ACC112 (cell line): Measurements from ENCODE around the gene SPRED2.

Experiments
- H2AFZ ChIP-seq: fragments of 200-600 bp; sonication (generic); one replicate; pipeline ENCODE4 v1.6.0; 2017; ENCODE audit warnings: antibody characterized with exemption, low read length; ENCODE audit not compliant: unreplicated experiment
- H3K27ac ChIP-seq: fragments of 200-600 bp; sonication (generic); 2 replicates; pipeline ENCODE4 v1.5.1; 2014; ENCODE audit warnings: low read depth, mild to moderate bottlenecking, antibody characterized with exemption, low read length, moderate library complexity
- H3K27me3 ChIP-seq: fragments of 200-600 bp; sonication (generic); 2 replicates; pipeline ENCODE4 v1.6.1; 2014; ENCODE audit warnings: mild to moderate bottlenecking, antibody characterized with exemption, low read length, moderate library complexity, mixed read lengths; ENCODE audit not compliant: insufficient read depth
- H3K36me3 ChIP-seq: fragments of 200-600 bp; sonication (generic); 2 replicates; pipeline ENCODE4 v1.6.1; 2016; ENCODE audit warnings: mild to moderate bottlenecking, antibody characterized with exemption, low read length, moderate library complexity, mixed read lengths; ENCODE audit not compliant: insufficient read depth
- H3K4me1 ChIP-seq: fragments of 200-600 bp; sonication (generic); one replicate; pipeline ENCODE4 v1.6.1; 2016; ENCODE audit warnings: low read length, mixed read lengths; ENCODE audit not compliant: insufficient read depth, unreplicated experiment, control insufficient read depth
- H3K4me3 ChIP-seq: fragments of 200-600 bp; sonication (generic); 2 replicates; pipeline ENCODE4 v1.5.1; 2014; ENCODE audit warnings: mild to moderate bottlenecking, low read depth, low read length
- H3K79me2 ChIP-seq: fragments of 200-600 bp; sonication (generic); one replicate; pipeline ENCODE4 v1.6.0; 2016; ENCODE audit warnings: low read length; ENCODE audit not compliant: control insufficient read depth, unreplicated experiment, insufficient read depth

SPRED2 gene

DNA sequence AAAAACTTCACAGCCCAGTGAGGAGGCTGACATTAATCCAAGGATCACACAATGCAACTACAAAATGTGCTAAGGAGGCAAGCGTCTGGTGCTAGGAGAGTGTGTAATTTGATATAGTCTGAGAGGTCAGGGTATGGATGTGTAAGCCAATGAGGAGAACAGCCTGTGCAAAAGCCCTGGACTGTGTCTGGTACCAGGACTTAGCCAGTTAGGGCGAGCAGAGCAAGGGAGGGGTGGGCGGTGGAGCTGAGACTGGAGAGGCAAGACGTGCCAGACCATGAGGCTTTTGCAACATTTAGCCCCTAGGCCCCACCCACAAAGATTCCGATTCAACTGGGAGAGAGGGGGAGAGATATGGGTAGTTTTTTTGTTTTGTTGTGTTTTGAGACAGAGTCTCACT lies 33.5 kb upstream of the SPRED2 start:
- no peaks in the 10 kb centered on the region for H3K4me1 ChIP-seq
- no peaks in the 10 kb centered on the region for H3K27me3 ChIP-seq
- no peak overlapping the region for H3K4me3 ChIP-seq
- H3K79me2 ChIP-seq: no peaks in the 10 kb centered on the region
- H2AFZ ChIP-seq: no peak overlapping the region
- no peak overlapping the region for H3K27ac ChIP-seq
- no peaks in the 10 kb centered on the region for H3K36me3 ChIP-seq

DNA sequence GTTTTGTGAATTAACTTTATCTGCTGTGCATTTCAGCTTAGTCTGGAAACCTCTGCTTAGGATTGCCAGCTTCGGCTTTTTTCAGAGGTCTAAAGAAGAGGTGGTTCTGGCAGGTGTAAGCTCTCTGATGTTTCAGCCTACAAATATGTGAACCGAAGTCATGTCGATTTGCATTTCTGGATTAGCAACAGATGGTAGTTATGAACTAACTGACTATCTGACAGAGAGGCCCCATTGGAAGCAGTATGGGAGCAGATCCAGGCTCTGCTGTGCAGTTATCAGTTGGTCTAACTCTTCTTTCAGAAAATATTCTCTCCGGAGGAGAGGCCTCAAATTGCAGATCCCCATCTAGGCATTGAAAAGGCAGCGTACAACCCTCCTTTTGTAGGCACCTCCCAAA lies 32.7 kb upstream of the SPRED2 start:
- no peaks in the 10 kb centered on the region for H3K27me3 ChIP-seq
- H3K4me1 ChIP-seq: no peaks in the 10 kb centered on the region
- H3K27ac ChIP-seq: no peak overlapping the region
- no peak overlapping the region for H3K4me3 ChIP-seq
- no peak overlapping the region for H2AFZ ChIP-seq
- H3K36me3 ChIP-seq: no peaks in the 10 kb centered on the region
- H3K79me2 ChIP-seq: no peaks in the 10 kb centered on the region

DNA sequence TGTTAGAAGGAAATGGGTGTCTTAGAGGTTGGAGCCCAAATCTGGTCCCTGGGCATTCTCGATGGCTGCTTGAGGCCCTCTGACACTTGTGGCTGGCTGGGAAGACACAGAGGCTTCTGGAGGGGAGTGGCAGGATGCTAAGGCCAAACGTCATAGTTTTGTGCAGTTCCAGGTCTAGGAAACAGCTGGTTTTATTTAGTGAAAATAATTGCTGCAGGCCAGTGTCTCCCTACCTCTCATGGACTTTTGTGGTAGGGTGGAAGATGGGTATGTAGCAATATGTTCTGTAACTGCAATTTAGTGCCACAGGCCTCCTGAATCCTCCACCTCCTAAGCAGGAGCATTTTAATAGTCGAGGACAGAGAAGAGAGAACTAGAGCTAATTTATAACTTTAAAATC lies 32.2 kb upstream of the SPRED2 start:
- H3K4me3 ChIP-seq: no peak overlapping the region

GRCh38 chr2:65458999-65459398 lies 26.6 kb upstream of the SPRED2 start:
- Histone ChIP-seq H3K36me3 (no peaks in the 10 kb centered on the region), H3K4me3 (no peak overlapping the region), H3K4me1 (peaks cover 12% of the 10 kb centered on the region), H3K79me2 (no peaks in the 10 kb centered on the region), H2AFZ (no peak overlapping the region), H3K27me3 (no peaks in the 10 kb centered on the region), H3K27ac (no peak overlapping the region)

More for the DNA sequence above, 32.2 kb upstream of the SPRED2 start:
- Histone ChIP-seq H3K27ac (no peak overlapping the region), H3K36me3 (no peaks in the 10 kb centered on the region), H3K27me3 (no peaks in the 10 kb centered on the region), H2AFZ (no peak overlapping the region), H3K79me2 (no peaks in the 10 kb centered on the region), H3K4me1 (no peaks in the 10 kb centered on the region)

- no peaks in the 10 kb centered on the region for H3K36me3 ChIP-seq
- no peak overlapping the region for H2AFZ ChIP-seq
- no peak overlapping the region for H3K4me3 ChIP-seq
- H3K79me2 ChIP-seq: no peaks in the 10 kb centered on the region
- peak overlapping the region; percentile 21; the same call in 1 of the 2 replicates for H3K27ac ChIP-seq
- H3K4me1 ChIP-seq: peaks cover 12% of the 10 kb centered on the region
- no peaks in the 10 kb centered on the region for H3K27me3 ChIP-seq
Observed at GRCh38 chr2:65456886-65457285, 24.5 kb upstream of the SPRED2 start.

- peak overlapping the region; percentile 21; the same call in 1 of the 2 replicates for H3K27ac ChIP-seq
- H3K36me3 ChIP-seq: no peaks in the 10 kb centered on the region
- H3K4me1 ChIP-seq: peaks cover 12% of the 10 kb centered on the region
- H3K27me3 ChIP-seq: no peaks in the 10 kb centered on the region
- no peak overlapping the region for H3K4me3 ChIP-seq
- H3K79me2 ChIP-seq: no peaks in the 10 kb centered on the region
- no peak overlapping the region for H2AFZ ChIP-seq
Observed at GRCh38 chr2:65456064-65456463, 23.7 kb upstream of the SPRED2 start.

DNA sequence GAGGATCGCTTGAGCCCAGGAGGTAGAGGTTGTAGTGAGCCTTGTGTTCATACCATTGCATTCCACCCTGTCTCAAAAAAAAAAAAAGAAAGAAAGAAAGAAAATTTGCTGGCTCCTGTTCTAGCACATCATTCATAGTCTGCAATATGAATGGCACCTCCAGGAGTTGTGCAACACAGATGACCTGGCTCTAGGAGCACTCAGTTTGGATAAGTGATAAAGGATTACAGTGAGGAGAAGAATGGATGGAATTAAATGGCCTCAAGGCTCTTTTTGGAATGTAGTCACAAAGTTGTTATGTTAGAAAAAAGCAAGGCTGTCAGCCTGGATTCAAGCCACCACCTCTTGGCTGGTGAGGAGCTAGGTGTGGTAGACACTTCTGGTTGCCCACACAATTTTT lies 21.5 kb upstream of the SPRED2 start:
- H3K27ac ChIP-seq: no peak overlapping the region
- H3K4me3 ChIP-seq: no peak overlapping the region
- no peaks in the 10 kb centered on the region for H3K79me2 ChIP-seq
- no peak overlapping the region for H2AFZ ChIP-seq
- no peaks in the 10 kb centered on the region for H3K36me3 ChIP-seq
- peaks cover 12% of the 10 kb centered on the region for H3K4me1 ChIP-seq
- no peaks in the 10 kb centered on the region for H3K27me3 ChIP-seq

DNA sequence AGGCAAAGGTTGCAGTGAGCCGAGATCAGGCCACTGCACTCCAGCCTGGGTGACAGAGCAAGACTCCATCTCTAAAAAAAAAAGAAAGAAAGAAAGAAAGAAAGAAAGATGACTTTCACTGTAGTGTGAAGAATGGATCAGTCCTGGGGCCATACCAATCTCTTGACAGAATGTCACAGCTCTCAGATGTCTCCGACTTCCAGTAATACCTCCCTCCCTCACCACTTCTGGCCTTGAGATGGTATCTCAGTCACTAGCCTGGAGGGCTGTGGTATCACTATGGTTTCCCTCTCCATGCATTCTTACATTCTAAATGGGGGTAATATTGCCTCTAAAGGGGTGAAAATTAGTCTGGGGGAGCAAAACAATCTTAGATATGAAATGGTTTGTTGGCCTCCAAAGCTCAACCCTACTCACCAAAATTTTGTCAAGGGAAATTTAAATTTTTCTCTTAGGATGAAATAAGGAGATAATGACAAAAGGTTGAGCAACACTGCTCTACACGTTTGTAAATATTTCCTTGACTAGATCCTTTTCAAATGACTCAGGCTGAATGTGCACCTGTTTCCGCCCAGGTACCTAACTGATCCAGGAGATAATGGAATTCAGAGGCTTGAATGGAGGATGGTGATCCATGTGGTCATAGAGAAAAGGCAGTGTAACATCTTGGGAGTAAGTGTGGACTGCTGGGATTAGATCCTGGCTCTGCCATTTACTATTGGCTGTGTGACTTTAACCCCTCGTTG lies 19.9 kb upstream of the SPRED2 start:
- no peaks in the 10 kb centered on the region for H3K79me2 ChIP-seq
- no peaks in the 10 kb centered on the region for H3K27me3 ChIP-seq
- H3K4me1 ChIP-seq: peaks cover 12% of the 10 kb centered on the region
- H3K27ac ChIP-seq: no peak overlapping the region
- no peaks in the 10 kb centered on the region for H3K36me3 ChIP-seq
- H3K4me3 ChIP-seq: no peak overlapping the region
- H2AFZ ChIP-seq: no peak overlapping the region

GRCh38 chr2:65450810-65451209 lies 18.4 kb upstream of the SPRED2 start:
- Histone ChIP-seq H3K27me3 (no peaks in the 10 kb centered on the region), H3K36me3 (no peaks in the 10 kb centered on the region), H3K4me1 (peaks cover 6% of the 10 kb centered on the region), H3K4me3 (no peak overlapping the region), H3K79me2 (no peaks in the 10 kb centered on the region), H2AFZ (no peak overlapping the region), H3K27ac (no peak overlapping the region)

- Histone ChIP-seq H3K36me3 (no peaks in the 10 kb centered on the region), H3K27me3 (no peaks in the 10 kb centered on the region), H3K4me1 (peaks cover 1% of the 10 kb centered on the region)
Observed at GRCh38 chr2:65450393-65450792, 18.0 kb upstream of the SPRED2 start.

DNA sequence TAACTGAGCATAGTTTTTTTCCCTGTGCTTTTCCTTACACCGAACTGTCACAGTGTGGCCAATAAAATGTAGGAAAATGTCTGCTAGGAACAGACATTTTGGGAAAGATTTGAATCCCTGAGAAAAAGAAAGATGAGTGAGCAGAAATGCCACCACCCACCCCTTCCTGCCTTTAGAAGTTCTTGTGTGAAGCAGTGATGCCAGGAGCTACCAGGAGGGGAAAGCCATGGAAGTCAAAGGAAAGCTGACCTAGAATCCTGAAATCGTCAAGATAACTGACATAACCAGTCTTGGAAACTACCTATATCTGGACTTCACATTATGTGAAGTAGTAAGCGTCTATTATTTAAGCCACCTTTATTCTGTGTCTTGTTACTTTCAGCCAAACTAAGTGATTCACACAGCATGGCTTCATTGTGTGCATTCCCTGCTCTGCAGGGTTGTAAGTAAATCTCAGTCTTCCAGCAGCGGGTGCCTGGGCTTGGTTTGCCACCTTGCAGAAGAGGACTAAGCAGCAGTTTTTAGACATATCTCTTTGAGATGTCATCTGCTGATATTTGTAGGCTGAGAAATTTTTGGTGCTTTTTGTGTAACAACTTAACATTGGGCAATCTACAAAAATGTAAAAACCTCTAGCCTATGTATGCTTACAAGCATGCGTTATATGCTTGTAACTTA lies 11.2 kb upstream of the SPRED2 start:
- no peaks in the 10 kb centered on the region for H3K4me1 ChIP-seq
- no peak overlapping the region for H3K27ac ChIP-seq
- no peak overlapping the region for H2AFZ ChIP-seq
- no peaks in the 10 kb centered on the region for H3K36me3 ChIP-seq
- H3K27me3 ChIP-seq: no peaks in the 10 kb centered on the region
- no peak overlapping the region for H3K4me3 ChIP-seq
- H3K79me2 ChIP-seq: no peaks in the 10 kb centered on the region

More at GRCh38 chr2:65450393-65450792, 18.0 kb upstream of the SPRED2 start:
- no peak overlapping the region for H3K4me3 ChIP-seq
- no peak overlapping the region for H3K27ac ChIP-seq
- no peaks in the 10 kb centered on the region for H3K79me2 ChIP-seq
- H2AFZ ChIP-seq: no peak overlapping the region
